Keratinocyte (primary cell): ENCODE data around the gene VAV2. TPM values are rescaled to one million over a fixed set of nuclear protein-coding genes. Genes with fewer than 3 reads are reported as not detected.

Source experiments
- DNase-seq: peaks from one replicate; pipeline ENCODE4 v3.0.0-alpha.2; 2011; ENCODE audit warnings: low read depth, missing footprints, low spot score
- FAIRE-seq: peaks from 2 replicates; lab custom pipeline; 2011; peaks lifted over from hg19 to GRCh38; lab: Jason Lieb, UNC
- H2AFZ ChIP-seq: 2 replicates; pipeline ENCODE4 v1.6.0; 2012; ENCODE audit warnings: low read length, control low read depth, inconsistent platforms; ENCODE audit not compliant: control insufficient read depth
- H3K27ac ChIP-seq: 2 replicates; pipeline ENCODE4 v1.5.1; 2011; ENCODE audit warnings: low read length; ENCODE audit not compliant: control insufficient read depth, insufficient read depth
- H3K27me3 ChIP-seq: 3 replicates; pipeline ENCODE4 v1.6.0; 2011; ENCODE audit warnings: low read length; ENCODE audit not compliant: control insufficient read depth, insufficient read depth; ENCODE audit errors: extremely low read depth
- H3K36me3 ChIP-seq, 2 experiments: 2 replicates in 1 of 2; 3 replicates in 1 of 2; pipeline ENCODE4 v1.5.1; 2011; ENCODE audit warnings: low read length in 2 of 2, mild to moderate bottlenecking in 1 of 2; ENCODE audit not compliant: control insufficient read depth in 2 of 2, insufficient read depth in 2 of 2; ENCODE audit errors: extremely low read depth in 1 of 2
- H3K4me1 ChIP-seq: 3 replicates; pipeline ENCODE4 v1.5.1; 2011; ENCODE audit warnings: low read length; ENCODE audit not compliant: control insufficient read depth, insufficient read depth; ENCODE audit errors: extremely low read depth
- H3K4me2 ChIP-seq: 3 replicates; pipeline ENCODE4 v1.6.0; 2011; ENCODE audit warnings: low read depth, low read length; ENCODE audit not compliant: control insufficient read depth, insufficient read depth; ENCODE audit errors: extremely low read depth
- H3K4me3 ChIP-seq, 3 experiments: fragments of 200-600 bp in 1 of 3; sonication (generic) in 1 of 3; 2 replicates in 2 of 3; 3 replicates in 1 of 3; pipeline ENCODE4 v1.5.1; 2011 to 2016; ENCODE audit warnings: low read length in 3 of 3, mild to moderate bottlenecking in 3 of 3, control low read depth in 2 of 3, inconsistent platforms in 1 of 3, low read depth in 1 of 3, mixed read lengths in 1 of 3, mixed run types in 1 of 3, moderate library complexity in 1 of 3; ENCODE audit not compliant: control insufficient read depth in 2 of 3, insufficient read depth in 2 of 3; ENCODE audit errors: extremely low read depth in 1 of 3
- H3K79me2 ChIP-seq: 2 replicates; pipeline ENCODE4 v1.6.0; 2012; ENCODE audit warnings: low read length; ENCODE audit not compliant: control insufficient read depth, insufficient read depth
- H3K9ac ChIP-seq: 3 replicates; pipeline ENCODE4 v1.6.0; 2011; ENCODE audit warnings: low read length; ENCODE audit not compliant: control insufficient read depth, insufficient read depth; ENCODE audit errors: extremely low read depth
- H3K9me1 ChIP-seq: 3 replicates; pipeline ENCODE4 v1.6.0; 2011; ENCODE audit warnings: low read length; ENCODE audit not compliant: control insufficient read depth, insufficient read depth; ENCODE audit errors: extremely low read depth
- H3K9me3 ChIP-seq: 2 replicates; pipeline ENCODE4 v1.5.1; 2012; ENCODE audit warnings: low read depth, low read length; ENCODE audit not compliant: control insufficient read depth
- H4K20me1 ChIP-seq: 3 replicates; pipeline ENCODE4 v1.6.0; 2011; ENCODE audit warnings: low read length; ENCODE audit not compliant: control insufficient read depth, insufficient read depth; ENCODE audit errors: extremely low read depth
- CTCF ChIP-seq, 3 experiments: IDR thresholded peaks in 1 of 3; conservative IDR thresholded peaks in 1 of 3; optimal IDR thresholded peaks in 1 of 3; 2 replicates in 2 of 3; 3 replicates in 1 of 3; pipeline versions ENCODE3 to v1.5.1; 2011; ENCODE audit warnings: low read length in 3 of 3, mild to moderate bottlenecking in 3 of 3, moderate library complexity in 2 of 3, control low read depth in 1 of 3, inconsistent platforms in 1 of 3; ENCODE audit not compliant: insufficient read depth in 2 of 3; ENCODE audit errors: extremely low read depth in 1 of 3
- EZH2 ChIP-seq: IDR thresholded peaks from one replicate; pipeline ENCODE4 v1.6.1; 2012; ENCODE audit warnings: inconsistent platforms, mild to moderate bottlenecking, low read length, moderate library complexity
- dilution Hi-C: fragments of 300-500 bp; cut with MboI; formaldehyde crosslinking; loops from one replicate; pipeline ENCODE4 v1.7.0; 2020; ENCODE audit warnings: low sequenced_read_pairs; ENCODE audit not compliant: extremely low pct_ligation_motif_present
- polyA plus RNA-seq, 5 experiments: library from polyadenylated mRNA; depleted of rRNA in 3 of 5; stranded (reverse) in 3 of 5; stranded (forward) in 1 of 5; unstranded in 1 of 5; fragments of >200 nt; gene quantifications; 1 replicate in 1 of 5; 2 replicates in 3 of 5; 3 replicates in 1 of 5; pipeline versions ENCODE4 v1.2.1 to v1.2.3, GENCODE V29; 2011 to 2012; ENCODE audit warnings: missing spikeins in 2 of 5, low read depth in 1 of 5, low replicate concordance in 1 of 5

The VAV2 gene
- polyA plus RNA-seq, 1 donor (not counting 4 experiments of a cell fraction or from before 2014, with no cell fraction given), result 16.4 TPM

DNA sequence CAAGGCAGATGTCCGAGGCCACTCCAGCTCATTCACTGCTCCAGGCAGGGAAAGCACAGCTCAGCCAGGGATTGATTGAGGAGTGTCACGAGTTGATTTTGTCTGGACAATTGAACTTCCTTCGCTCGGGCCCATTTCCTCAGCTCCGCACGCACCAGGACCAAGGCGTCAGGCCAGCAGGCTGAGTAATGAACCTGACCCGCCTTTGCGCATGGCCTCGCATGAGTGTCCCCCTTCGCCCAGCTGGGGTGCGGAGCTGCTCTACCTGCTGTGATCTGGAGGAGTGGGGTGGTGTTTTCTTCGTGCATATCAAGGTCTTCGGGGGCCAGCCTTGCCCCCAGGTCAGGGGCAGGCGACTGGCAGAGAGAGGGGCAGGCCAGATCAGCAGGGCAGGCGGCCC, 44.0 kb downstream of the VAV2 start:
- H3K79me2 ChIP-seq, result peaks cover 78% of the 10 kb centered on the region
- DNase-seq (no peak), FAIRE-seq (no peak)
- dilution Hi-C loops, result no loop called here
- no peak overlapping the region for H3K4me3 ChIP-seq
- peaks cover 9% of the 10 kb centered on the region for H3K9me1 ChIP-seq
- no peak overlapping the region for H3K27ac ChIP-seq
- peaks cover 19% of the 10 kb centered on the region for H4K20me1 ChIP-seq
- no peaks in the 10 kb centered on the region for H3K27me3 ChIP-seq
- H3K4me1 ChIP-seq, result peaks cover 20% of the 10 kb centered on the region
- peaks cover 11 to 12% of the 10 kb centered on the region in 2 experiments for H3K36me3 ChIP-seq
- no peak for TF ChIP-seq CTCF (optimal IDR thresholded peaks at IDR 0.05 in 1 of 3, IDR thresholded peaks at IDR 0.05 in 1 of 3, conservative IDR thresholded peaks at IDR 0.05 in 1 of 3; ENCODE audit: extremely low read depth in 1 of 3, insufficient read depth in 2 of 3, low read length in 3 of 3)
- TF ChIP-seq EZH2, result no peak
- H3K4me2 ChIP-seq, result no peak overlapping the region
- H3K9ac ChIP-seq, result no peak overlapping the region
- H3K9me3 ChIP-seq, result no peaks in the 10 kb centered on the region
- H2AFZ ChIP-seq, result no peak overlapping the region

DNA sequence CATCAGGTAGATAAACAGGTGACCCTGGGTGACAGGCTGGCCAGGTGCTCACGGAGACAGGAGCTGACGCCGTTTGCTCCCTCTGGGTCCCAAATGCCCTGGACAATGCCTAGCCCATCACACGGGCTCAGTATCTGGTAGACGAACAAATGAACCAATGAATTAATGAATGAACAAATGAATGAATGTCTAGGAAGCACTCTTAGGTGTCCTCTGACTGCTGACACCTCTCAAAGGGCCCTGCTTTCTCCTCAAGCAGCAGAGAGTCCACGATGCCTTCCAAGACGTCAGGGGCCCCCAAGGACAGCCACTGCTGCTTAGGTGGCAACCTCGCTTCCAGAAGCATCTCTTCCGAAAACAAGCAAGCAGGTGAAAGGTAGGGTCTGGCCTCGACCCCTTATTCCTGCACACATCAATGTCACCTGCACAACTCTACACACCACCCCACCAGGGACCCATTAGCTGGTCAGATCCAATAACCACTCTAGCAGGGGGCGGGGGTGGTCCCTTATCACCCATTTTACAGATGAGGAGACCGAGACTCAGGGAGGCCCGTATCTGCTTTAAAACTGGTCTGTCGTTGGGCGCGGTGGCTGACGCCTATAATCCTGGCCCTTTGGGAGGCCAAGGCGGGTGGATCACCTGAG, 45.2 kb downstream of the VAV2 start:
- H3K9me1 ChIP-seq, result peaks cover 9% of the 10 kb centered on the region
- dilution Hi-C loops, result no loop called here
- no peak for TF ChIP-seq CTCF (optimal IDR thresholded peaks at IDR 0.05 in 1 of 3, IDR thresholded peaks at IDR 0.05 in 1 of 3, conservative IDR thresholded peaks at IDR 0.05 in 1 of 3; ENCODE audit: extremely low read depth in 1 of 3, insufficient read depth in 2 of 3, low read length in 3 of 3)
- no peak for TF ChIP-seq EZH2
- H3K4me3 ChIP-seq, result no peak overlapping the region
- H3K79me2 ChIP-seq, result peaks cover 83% of the 10 kb centered on the region
- H3K4me2 ChIP-seq, result no peak overlapping the region
- no peaks in the 10 kb centered on the region for H3K9me3 ChIP-seq
- H3K36me3 ChIP-seq, result peaks cover 12 to 15% of the 10 kb centered on the region in 2 experiments
- H3K9ac ChIP-seq, result no peak overlapping the region
- no peak overlapping the region for H3K27ac ChIP-seq
- FAIRE-seq, result no peak
- H2AFZ ChIP-seq, result no peak overlapping the region
- peaks cover 20% of the 10 kb centered on the region for H3K4me1 ChIP-seq
- DNase-seq, result no peak
- peaks cover 23% of the 10 kb centered on the region for H4K20me1 ChIP-seq
- H3K27me3 ChIP-seq, result no peaks in the 10 kb centered on the region
